SK-N-MC (cell line): Measurements from ENCODE around the gene AKAP3.

Experiments
- DNase-seq: peaks from one replicate; pipeline ENCODE4 v3.0.0-alpha.2; 2011; ENCODE audit warnings: low read depth, low spot score
- H3K27ac ChIP-seq: fragments of 200-600 bp; sonication (generic); 2 replicates; pipeline ENCODE4 v1.5.1; 2016; ENCODE audit warnings: mixed run types
- H3K36me3 ChIP-seq: fragments of 200-600 bp; sonication (generic); 2 replicates; pipeline ENCODE4 v1.6.1; 2017; ENCODE audit warnings: antibody characterized with exemption, low read length, mixed read lengths; ENCODE audit not compliant: insufficient read depth
- H3K4me3 ChIP-seq: fragments of 200-600 bp; sonication (generic); 2 replicates; pipeline ENCODE4 v1.5.1; 2016
- H3K9ac ChIP-seq: fragments of 200-600 bp; sonication (generic); 2 replicates; pipeline ENCODE4 v1.8.0; 2017; ENCODE audit warnings: mixed run types, mixed read lengths; ENCODE audit not compliant: insufficient read length
- H3K9me3 ChIP-seq: fragments of 200-600 bp; sonication (generic); 2 replicates; pipeline ENCODE4 v1.6.1; 2017; ENCODE audit warnings: low read depth, mild to moderate bottlenecking, antibody characterized with exemption, low read length, moderate library complexity, mixed read lengths
- EZH2 ChIP-seq: fragments of 200-600 bp; sonication (generic); IDR thresholded peaks from one replicate; pipeline ENCODE4 v1.6.1; 2017; ENCODE audit warnings: antibody characterized with exemption
- FOXP2 ChIP-seq: optimal IDR thresholded peaks from 2 replicates; pipeline ENCODE3; 2011; ENCODE audit warnings: mild to moderate bottlenecking, moderate library complexity; ENCODE audit not compliant: insufficient read depth; ENCODE audit errors: extremely low read length, control extremely low read depth
- POLR2AphosphoS5 ChIP-seq: IDR thresholded peaks from 2 replicates; pipeline ENCODE4 v1.6.1; 2012; ENCODE audit warnings: mild to moderate bottlenecking, low read depth, low read length, borderline replicate concordance

AKAP3 gene

DNA sequence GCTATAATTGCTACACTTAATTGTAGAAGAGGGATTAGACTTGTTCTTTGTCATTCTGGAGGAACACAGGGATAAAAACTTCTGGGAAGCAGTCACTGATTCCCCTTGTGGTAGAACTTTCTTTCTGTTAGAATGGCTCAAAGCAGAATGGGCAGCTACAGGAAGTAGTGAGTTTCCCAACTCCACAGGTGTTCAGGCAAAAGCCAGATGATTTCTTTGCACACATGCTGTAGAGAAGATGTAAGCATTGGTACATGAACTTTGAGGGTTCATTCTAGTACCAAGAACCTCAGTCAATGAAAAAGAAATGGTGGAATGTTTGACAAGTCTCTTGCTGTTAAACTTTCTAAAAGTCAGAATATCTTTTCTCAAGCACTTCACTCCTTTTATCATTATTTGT, 4.4 kb upstream of the AKAP3 start:
- TF ChIP-seq EZH2 = no peak
- no peak for TF ChIP-seq FOXP2
- TF ChIP-seq POLR2AphosphoS5 = no peak
- DNase-seq = no peak
- Histone ChIP-seq H3K9me3 (no peaks in the 10 kb centered on the region), H3K9ac (no peak overlapping the region), H3K4me3 (no peak overlapping the region), H3K36me3 (peaks cover 44% of the 10 kb centered on the region), H3K27ac (no peak overlapping the region)

DNA sequence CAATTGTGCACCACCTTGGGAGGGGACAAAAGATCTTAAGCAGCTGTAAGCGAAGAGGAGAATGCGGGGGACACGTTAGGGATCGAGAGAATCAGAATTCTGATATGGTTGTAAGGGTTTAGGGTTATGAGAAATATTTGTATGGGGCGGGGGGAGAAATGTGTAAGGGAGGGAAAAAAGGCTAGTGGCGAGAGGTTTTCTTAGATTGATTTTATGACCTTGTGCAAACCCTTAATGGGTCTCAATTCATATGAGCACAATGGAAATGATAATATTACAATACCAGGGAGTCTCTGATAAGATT, 459 bp upstream of the AKAP3 start:
- Histone ChIP-seq H3K36me3 (peaks cover 6% of the 10 kb centered on the region), H3K9ac (peak overlapping the region; percentile 92), H3K4me3 (peak overlapping the region; percentile 86), H3K27ac (0 out of 2 replicates have a peak overlapping the region, but pooled peaks have one; percentile 44), H3K9me3 (no peaks in the 10 kb centered on the region)
- DNase-seq = no peak
- TF ChIP-seq FOXP2 (no peak), EZH2 (no peak), POLR2AphosphoS5 (no peak)

DNA sequence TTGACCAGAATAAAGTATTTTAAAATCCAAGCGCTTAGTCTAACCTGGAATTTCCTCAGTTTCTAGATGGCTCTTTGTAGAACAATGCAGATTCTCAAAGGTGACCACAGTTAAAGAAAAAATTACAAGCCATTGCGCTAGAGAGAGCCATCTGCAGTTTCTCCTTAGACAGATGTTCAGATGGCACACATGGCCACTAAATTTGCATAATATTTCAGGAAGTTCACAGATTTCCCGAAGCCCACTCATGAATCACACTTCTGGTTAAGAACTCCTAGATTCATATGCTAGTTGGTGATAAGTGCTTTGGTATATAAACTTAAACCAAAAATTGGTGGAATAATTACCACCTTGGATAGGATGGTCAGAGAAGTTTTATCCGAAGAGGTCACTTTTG, 749 bp downstream of the AKAP3 start:
- Histone ChIP-seq H3K27ac (no peak overlapping the region), H3K9me3 (no peaks in the 10 kb centered on the region), H3K36me3 (no peaks in the 10 kb centered on the region), H3K9ac (peak overlapping the region; percentile 92), H3K4me3 (peak overlapping the region; percentile 86)
- no peak for TF ChIP-seq POLR2AphosphoS5
- TF ChIP-seq EZH2 = no peak
- DNase-seq = no peak

GRCh38 chr12:4645023-4645422, 3.8 kb downstream of the AKAP3 start:
- no peak for TF ChIP-seq FOXP2
- TF ChIP-seq POLR2AphosphoS5 = no peak
- no peak for TF ChIP-seq EZH2
- H3K36me3 ChIP-seq = no peaks in the 10 kb centered on the region
- no peak overlapping the region for H3K4me3 ChIP-seq
- no peak overlapping the region for H3K27ac ChIP-seq
- no peak for DNase-seq
- H3K9me3 ChIP-seq = no peaks in the 10 kb centered on the region
- no peak overlapping the region for H3K9ac ChIP-seq

GRCh38 chr12:4643747-4644146, 5.1 kb downstream of the AKAP3 start:
- Histone ChIP-seq H3K4me3 (0 out of 2 replicates have a peak overlapping the region, but pooled peaks have one; percentile 11), H3K9ac (no peak overlapping the region), H3K36me3 (no peaks in the 10 kb centered on the region), H3K27ac (no peak overlapping the region), H3K9me3 (no peaks in the 10 kb centered on the region)
- no peak for DNase-seq
- no peak for TF ChIP-seq EZH2
- no peak for TF ChIP-seq POLR2AphosphoS5
- TF ChIP-seq FOXP2 = no peak

DNA sequence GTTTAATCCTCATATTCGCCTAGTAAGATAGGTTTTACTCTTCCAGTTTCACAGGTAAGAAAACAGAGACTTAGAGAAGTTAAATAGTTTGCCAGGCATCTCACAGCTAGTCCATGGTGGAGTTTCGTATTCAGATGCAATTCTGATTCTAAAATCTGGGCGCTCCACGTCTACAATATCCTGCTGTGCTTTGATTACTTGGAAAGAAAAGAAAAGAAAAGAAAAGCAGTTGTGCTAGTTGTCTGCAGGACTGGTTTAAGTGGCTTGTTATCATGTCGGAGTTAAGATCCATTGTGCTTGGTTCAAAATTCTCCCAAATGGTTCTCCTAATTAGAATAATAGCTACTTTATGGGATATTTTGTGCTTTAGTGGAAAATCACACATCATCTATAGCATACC, 18.6 kb downstream of the AKAP3 start:
- H3K36me3 ChIP-seq = no peaks in the 10 kb centered on the region
- no peak for DNase-seq
- no peak overlapping the region for H3K4me3 ChIP-seq
- H3K9ac ChIP-seq = no peak overlapping the region
- no peaks in the 10 kb centered on the region for H3K9me3 ChIP-seq
- H3K27ac ChIP-seq = no peak overlapping the region
- TF ChIP-seq EZH2 (no peak), FOXP2 (no peak), POLR2AphosphoS5 (no peak)

- Histone ChIP-seq H3K27ac (no peak overlapping the region), H3K4me3 (no peak overlapping the region), H3K36me3 (no peaks in the 10 kb centered on the region), H3K9ac (no peak overlapping the region), H3K9me3 (no peaks in the 10 kb centered on the region)
- no peak for DNase-seq
- no peak for TF ChIP-seq EZH2
Measured at GRCh38 chr12:4628406-4628805, 20.4 kb downstream of the AKAP3 start.

DNA sequence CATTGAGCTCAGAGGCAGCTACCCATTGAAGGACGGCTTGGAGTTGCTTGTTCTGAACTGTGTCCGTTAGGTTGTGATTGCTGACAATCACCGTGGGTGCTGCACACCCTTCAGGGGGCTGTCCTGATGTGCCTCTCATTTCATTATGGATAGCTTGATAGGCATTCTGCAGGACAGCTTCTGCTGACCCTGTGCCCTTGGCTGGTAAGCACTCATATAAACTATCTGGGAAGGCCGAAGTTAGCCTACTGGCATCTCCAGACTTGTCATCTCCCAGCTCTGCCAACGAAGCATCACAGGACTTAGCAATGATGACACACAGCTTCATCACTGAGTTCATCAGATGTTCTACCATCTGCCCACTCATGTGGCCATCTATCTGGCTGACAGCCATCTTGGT, 22.3 kb downstream of the AKAP3 start:
- Histone ChIP-seq H3K9ac (no peak overlapping the region), H3K36me3 (no peaks in the 10 kb centered on the region), H3K9me3 (no peaks in the 10 kb centered on the region), H3K4me3 (no peak overlapping the region), H3K27ac (no peak overlapping the region)
- no peak for TF ChIP-seq EZH2
- no peak for TF ChIP-seq POLR2AphosphoS5
- no peak for TF ChIP-seq FOXP2
- DNase-seq = no peak

DNA sequence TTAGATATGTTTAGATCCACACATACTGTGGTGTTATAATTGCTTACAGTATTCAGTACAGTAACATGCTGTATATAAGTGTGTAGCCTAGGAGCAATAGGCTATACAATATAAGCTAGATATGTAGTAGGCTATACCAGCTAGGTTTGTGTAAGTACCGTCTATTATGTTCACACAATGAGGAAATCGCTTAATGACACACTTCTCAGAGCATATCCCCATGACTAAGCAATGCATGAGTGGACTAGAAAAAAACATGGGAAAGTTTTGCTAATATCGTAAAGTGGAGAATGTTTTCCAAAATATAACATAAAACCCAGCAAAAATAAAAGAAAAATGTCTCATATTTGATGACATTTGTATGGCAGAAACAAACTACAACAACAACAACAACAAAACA, 27.3 kb downstream of the AKAP3 start:
- Histone ChIP-seq H3K9me3 (no peaks in the 10 kb centered on the region), H3K36me3 (no peaks in the 10 kb centered on the region), H3K9ac (no peak overlapping the region), H3K4me3 (no peak overlapping the region), H3K27ac (no peak overlapping the region)
- TF ChIP-seq FOXP2 (no peak), POLR2AphosphoS5 (no peak), EZH2 (no peak)
- no peak for DNase-seq
